Measurements from ENCODE around the gene NPFF.
"Not testable (repeated sequence)": the region's sequence is repeated elsewhere in the genome, so short reads cannot be mapped to it uniquely, and the experiment has no call there.

Gene NPFF, protein sequence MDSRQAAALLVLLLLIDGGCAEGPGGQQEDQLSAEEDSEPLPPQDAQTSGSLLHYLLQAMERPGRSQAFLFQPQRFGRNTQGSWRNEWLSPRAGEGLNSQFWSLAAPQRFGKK

GRCh38 chr12:53506881-53507602 lies at the start of gene NPFF:
NPFF (minus strand) TSS chr12:53507484; CDS start chr12:53507474, 10 bp downstream.
- no peak for DNase-seq (ENCODE audit: low read depth in 2 of 3, low spot score in 1 of 3)

GRCh38 chr12:53552361-53553327 lies 45.4 kb upstream of the NPFF start:
- no peak for DNase-seq (ENCODE audit: low read depth in 2 of 3, low spot score in 1 of 3)

DNA sequence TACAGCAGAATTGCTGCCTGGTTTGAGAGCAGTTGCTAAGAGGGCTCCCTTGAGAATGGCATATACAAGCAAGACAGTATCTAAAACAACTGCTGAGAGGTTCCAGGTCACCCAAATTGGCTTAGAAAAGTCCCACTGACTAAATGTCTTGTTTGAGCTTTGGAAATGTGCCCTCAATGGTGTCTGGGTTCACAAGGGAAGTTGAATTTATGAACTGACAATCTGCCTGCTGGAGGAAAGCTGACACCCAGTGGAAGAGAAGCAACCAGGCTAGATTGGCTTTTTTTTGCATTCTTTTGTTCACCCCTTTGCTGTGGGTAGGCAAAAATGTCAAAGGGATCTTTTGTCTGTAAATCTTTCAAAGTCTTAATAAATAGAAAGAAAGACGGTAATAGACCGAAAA lies 44.6 kb upstream of the NPFF start:
- no peak for DNase-seq (ENCODE audit: low read depth in 2 of 3, low spot score in 1 of 3)

DNA sequence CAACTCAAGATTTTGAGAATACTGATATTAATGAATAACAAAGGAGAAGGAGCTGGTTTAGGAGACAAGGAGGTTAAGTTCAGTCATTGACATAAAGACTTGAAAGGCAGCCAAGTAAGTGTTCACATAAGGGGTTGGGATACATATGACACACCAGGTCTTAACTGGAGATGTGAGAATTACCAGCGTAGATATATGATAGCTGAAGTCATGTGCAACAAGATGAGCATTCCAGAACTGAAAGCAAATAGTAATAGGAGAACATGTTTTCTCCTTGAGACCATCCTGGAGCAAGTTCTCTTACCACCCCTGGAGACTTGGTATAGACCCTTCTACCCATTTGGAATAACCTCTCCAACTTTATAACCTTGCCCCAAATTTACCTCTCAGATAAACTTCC lies 43.3 kb upstream of the NPFF start:
- no peak for DNase-seq (ENCODE audit: low read depth in 2 of 3, low spot score in 1 of 3)

DNA sequence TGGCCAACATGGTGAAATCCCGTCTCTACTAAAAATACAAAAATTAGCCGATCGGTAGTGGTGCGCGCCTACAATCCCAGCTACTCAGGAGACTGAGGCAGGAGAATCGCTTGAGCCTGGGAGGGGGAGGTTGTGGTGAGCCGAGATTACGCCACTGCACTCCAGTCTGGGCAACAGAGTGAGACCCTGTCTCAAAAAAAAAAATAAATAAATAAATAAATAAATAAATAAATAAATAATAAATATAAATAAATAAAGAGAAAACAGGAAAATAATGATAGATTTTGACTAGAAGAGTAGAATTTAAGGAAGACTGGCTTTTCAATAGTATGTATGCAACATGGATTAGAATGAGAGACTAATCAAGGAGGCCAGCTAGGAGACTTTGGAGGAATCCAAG lies 42.8 kb upstream of the NPFF start:
- DNase-seq (ENCODE audit: low read depth in 2 of 3, low spot score in 1 of 3) = not testable (repeated sequence)

GRCh38 chr12:53548354-53548753 lies 41.1 kb upstream of the NPFF start:
- DNase-seq (ENCODE audit: low read depth in 2 of 3, low spot score in 1 of 3) = not testable (repeated sequence)

DNA sequence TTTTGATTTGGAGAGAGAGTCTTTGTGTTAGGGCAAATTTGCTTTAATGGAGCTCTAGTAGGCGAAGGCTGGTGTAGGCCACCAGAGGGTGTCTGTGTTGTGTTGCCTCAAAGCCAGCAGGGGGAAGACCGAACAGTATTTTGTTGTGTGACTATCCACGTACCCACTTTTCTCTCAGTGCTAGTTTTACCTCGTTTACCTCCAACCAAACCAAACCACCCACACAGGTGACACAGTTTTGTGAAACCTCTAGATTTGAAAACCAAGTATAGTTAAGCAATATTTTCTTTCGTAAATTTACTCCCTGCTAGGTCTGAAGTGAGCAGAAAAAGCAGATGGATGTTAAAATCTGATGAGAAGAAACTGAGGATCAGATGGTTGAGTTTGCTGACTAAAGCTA lies 36.3 kb upstream of the NPFF start:
- DNase-seq (ENCODE audit: low read depth in 2 of 3, low spot score in 1 of 3) = peak; percentile 8 to 48 (median 42)

- no peak for DNase-seq (ENCODE audit: low read depth in 2 of 3, low spot score in 1 of 3)
These were observed 32.2 kb upstream of the NPFF start for GRCh38 chr12:53539526-53539925.

- DNase-seq (ENCODE audit: low read depth in 2 of 3, low spot score in 1 of 3) = no peak
These were observed 31.0 kb upstream of the NPFF start for GRCh38 chr12:53538209-53538689.

DNA sequence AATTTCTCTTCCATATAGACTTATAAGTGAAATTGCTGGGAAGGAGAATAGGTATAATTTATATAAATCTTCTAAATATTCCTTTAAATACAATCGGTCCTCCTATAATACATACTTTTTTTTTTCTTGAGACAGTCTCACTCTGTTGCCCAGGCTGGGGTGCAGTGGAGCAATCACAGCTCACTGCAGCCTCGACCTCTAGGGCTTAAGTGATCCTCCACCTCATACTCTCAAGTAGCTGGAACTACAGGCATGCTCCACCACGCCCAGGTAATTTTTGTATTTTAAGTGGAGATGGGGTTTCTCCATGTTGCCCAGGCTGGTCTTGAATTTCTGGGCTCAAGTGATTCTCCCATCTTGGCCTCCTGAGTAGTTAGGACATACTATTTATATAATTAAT lies 29.7 kb upstream of the NPFF start:
- DNase-seq (ENCODE audit: low read depth in 2 of 3, low spot score in 1 of 3) = no peak

- no peak for DNase-seq (ENCODE audit: low read depth in 2 of 3, low spot score in 1 of 3)
These were observed 26.2 kb upstream of the NPFF start for GRCh38 chr12:53533471-53533870.

DNA sequence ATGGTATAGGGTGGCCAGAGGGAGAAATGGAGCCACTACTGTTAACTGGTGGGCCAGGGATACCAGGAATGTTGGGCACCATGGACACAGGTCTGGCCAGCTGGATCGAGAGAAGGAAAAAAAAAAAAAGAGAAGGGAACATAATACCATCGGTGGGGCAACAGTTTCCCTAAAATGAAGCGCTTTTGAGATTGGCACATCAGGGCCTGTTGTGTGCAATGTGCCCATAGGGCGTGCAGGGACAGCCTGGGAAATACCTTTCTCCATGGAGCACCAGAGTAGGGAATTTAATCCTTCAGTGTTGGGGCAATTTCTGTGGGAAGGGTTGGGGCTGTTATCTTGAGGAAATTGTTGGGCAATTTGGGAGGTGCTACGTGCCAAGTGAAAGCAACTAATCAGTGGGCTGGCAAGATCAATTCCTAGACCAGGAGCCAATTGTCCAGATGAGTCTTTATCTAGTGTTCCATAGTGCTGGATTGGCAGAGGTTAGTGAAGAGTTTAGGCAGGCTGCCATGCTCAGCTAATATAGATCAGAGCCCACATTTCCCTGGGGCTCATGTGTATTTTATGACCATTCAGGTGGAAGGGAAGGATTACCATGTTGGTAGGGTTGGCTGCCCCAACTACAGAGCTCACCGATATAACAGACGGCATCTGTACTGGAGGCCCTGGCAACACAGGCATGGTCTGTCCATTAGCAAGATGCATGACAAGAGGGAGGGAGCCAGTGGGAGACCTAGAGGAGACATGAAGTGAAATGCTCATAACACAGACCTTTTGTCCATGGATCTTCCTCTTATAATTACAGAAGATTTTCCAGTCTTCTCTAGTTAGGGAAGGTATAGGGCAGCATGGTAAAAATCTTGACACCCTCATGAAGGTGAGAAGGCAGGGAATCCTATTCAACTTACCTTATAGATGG lies 25.5 kb upstream of the NPFF start:
- DNase-seq (ENCODE audit: low read depth in 2 of 3, low spot score in 1 of 3) = no peak

DNA sequence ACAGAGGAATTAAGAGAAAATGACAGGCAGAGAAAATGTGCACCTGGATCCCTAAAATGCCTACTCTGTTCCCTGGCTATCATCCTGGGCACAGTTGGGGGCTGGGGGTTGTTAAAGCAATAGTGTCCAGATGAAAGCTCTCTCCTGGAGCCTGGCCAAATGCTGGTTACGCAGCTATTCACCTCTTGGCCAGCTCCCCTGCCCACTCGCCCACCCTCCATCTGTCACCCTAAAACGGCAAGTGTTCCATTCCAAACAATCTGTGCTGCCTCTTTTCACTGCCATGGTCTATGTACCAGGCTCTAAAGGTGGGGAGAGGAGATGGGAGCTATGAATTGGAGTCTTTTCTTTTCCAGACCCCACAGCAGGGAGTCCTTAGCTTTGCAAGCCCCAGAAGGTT lies 24.7 kb upstream of the NPFF start:
- DNase-seq (ENCODE audit: low read depth in 2 of 3, low spot score in 1 of 3) = no peak

GRCh38 chr12:53530920-53531319 lies 23.6 kb upstream of the NPFF start:
- no peak for DNase-seq (ENCODE audit: low read depth in 2 of 3, low spot score in 1 of 3)

GRCh38 chr12:53530061-53530460 lies 22.8 kb upstream of the NPFF start:
- no peak for DNase-seq (ENCODE audit: low read depth in 2 of 3, low spot score in 1 of 3)

- DNase-seq (ENCODE audit: low read depth in 2 of 3, low spot score in 1 of 3) = no peak
These were observed 17.2 kb upstream of the NPFF start for GRCh38 chr12:53524476-53524875.

DNA sequence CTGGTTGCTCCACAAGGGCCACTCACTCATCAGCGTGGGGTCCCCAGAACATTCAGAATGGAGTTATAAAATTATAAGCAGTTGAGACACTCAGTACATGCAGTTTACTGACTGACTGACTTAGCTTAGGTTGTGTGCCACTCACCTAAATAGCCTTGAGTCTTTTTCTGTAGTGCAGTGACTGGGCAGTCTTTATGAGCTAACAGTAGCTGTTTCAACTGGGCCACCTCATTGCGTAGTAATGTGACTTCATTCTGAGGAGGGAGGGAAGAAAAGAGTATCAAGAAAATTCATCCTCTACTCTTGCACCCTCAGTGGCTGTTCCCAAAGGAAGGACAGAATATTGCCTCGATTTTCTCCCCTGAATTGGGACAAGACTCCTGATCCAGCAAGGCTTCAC lies 15.8 kb upstream of the NPFF start:
- DNase-seq (ENCODE audit: low read depth in 2 of 3, low spot score in 1 of 3) = no peak

- DNase-seq (ENCODE audit: low read depth in 2 of 3, low spot score in 1 of 3) = no peak
These were observed 11.1 kb upstream of the NPFF start for GRCh38 chr12:53518381-53518780.

GRCh38 chr12:53516758-53517455 lies 9.6 kb upstream of the NPFF start:
- DNase-seq (ENCODE audit: low read depth in 2 of 3, low spot score in 1 of 3) = no peak

DNA sequence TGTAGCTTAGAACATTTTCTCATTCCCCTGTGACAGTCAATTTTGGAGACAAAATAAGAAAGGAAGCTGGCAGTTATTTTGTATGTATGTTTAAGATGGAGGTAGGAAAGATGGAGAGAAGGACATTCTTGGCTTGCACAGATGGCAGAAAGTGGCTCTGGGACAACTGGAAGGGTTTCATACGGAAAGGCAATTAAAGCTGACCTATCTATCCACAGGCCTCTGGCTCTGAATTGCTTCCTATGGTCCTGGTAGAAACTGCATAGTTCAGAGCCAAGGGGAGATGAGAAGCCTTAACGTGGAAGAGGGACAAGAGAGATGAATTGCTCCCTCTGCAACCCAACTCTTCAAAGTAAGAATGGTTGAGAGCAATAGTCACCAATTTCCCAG lies 8.0 kb upstream of the NPFF start:
- DNase-seq (ENCODE audit: low read depth in 2 of 3, low spot score in 1 of 3) = no peak
